ENCODE results near the gene RMC1. TPM values are rescaled to one million over a fixed set of nuclear protein-coding genes. Genes with fewer than 3 reads are reported as not detected.

The RMC1 gene
- total RNA-seq, 1 experiment from 2014 or later, result 31.0 TPM

DNA sequence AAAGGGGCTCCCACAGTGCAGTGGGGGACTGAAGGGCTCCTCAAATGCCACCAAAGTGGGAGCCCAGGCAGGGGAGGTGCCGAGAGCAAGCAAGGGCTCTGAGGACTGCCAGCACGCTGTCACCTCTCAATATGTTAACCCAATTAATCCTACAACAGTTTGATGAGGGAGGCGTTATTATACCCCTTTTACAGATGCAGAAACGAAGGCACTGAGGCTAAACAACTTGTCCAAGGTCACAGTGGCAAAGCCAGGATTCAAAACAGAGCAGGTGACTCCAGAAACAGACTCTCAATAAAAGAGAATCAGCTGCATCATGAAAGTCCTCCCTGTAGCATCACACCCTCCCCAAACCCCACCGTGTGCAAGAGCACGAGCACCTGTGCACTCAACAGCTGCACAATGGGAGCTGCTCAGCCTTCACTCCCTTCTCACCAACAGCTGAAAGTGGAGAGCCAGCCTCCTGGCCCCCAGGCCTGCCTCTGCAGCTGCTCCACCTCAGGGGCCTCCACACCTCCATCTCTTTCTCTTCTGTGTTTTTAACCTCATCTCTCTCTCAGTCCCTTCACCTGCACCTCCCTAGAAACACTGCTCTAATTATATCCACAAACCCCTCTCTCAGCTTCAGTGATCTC, 74.9 kb downstream of the RMC1 start:
- Mint-ChIP-seq H3K4me1 (ENCODE audit: low read depth, unreplicated experiment) (peaks cover 61% of the 10 kb centered on the region), H3K36me3 (ENCODE audit: insufficient read depth, unreplicated experiment) (peaks cover 70% of the 10 kb centered on the region), H3K27ac (ENCODE audit: unreplicated experiment) (peak overlapping the region; percentile 15), H3K9me3 (ENCODE audit: low read depth, unreplicated experiment) (no peaks in the 10 kb centered on the region), H3K4me3 (ENCODE audit: low read depth, unreplicated experiment) (no peak overlapping the region), H3K27me3 (ENCODE audit: unreplicated experiment) (no peaks in the 10 kb centered on the region)
- TF ChIP-seq, protein P1, sequence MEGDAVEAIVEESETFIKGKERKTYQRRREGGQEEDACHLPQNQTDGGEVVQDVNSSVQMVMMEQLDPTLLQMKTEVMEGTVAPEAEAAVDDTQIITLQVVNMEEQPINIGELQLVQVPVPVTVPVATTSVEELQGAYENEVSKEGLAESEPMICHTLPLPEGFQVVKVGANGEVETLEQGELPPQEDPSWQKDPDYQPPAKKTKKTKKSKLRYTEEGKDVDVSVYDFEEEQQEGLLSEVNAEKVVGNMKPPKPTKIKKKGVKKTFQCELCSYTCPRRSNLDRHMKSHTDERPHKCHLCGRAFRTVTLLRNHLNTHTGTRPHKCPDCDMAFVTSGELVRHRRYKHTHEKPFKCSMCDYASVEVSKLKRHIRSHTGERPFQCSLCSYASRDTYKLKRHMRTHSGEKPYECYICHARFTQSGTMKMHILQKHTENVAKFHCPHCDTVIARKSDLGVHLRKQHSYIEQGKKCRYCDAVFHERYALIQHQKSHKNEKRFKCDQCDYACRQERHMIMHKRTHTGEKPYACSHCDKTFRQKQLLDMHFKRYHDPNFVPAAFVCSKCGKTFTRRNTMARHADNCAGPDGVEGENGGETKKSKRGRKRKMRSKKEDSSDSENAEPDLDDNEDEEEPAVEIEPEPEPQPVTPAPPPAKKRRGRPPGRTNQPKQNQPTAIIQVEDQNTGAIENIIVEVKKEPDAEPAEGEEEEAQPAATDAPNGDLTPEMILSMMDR (IDR thresholded peaks at IDR 0.05; ENCODE audit: unreplicated experiment), result no peak
- DNase-seq, result no peak
- intact Hi-C loops (cut with micrococcal nuclease; ENCODE audit: unreplicated experiment), result no loop called here
- no TSS peak for BruUV-seq (replicated peaks)
- CTCF ChIA-PET, result no interaction called here

DNA sequence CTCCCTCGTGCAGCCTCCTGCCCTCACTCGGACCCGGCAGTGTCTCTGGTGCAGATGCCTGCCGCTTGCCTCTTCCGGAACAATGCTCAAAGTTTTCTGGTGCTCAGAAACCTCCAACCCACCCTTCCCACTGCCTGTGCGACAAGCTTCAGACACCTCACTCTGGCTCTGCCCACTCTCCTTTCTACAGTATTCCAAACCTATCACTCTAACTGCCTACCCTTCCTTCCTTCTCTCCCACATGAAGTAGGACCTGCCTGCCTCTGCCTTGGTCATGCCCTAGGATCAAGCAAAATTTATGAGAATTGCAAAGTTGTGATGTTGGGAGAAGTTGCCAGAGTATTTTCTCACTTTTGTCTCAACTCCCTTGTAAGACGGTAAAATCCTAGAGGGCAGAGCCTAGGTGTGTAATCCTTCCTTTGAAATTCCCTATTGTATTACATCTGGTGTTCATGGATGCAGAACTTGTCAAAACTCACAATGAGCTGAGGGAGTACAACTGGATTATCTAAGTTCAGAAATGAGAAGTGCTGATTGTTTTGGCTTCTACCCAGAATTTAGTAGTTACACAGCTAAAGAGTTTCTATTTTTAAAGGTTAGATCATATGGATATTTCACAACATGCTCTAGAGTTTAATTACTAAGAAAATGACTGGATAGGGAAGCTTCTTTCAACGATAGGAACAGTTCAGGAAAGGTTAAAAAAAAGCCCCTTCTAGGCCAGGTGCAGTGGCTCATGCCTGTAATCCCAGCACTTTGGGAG, 75.8 kb downstream of the RMC1 start:
- TF ChIP-seq, protein P1 (IDR thresholded peaks at IDR 0.05; ENCODE audit: unreplicated experiment), result no peak
- no peaks in the 10 kb centered on the region for H3K27me3 Mint-ChIP-seq (ENCODE audit: unreplicated experiment)
- intact Hi-C loops (cut with micrococcal nuclease; ENCODE audit: unreplicated experiment), result no loop called here
- no TSS peak for BruUV-seq (replicated peaks)
- CTCF ChIA-PET, result no interaction called here
- peaks cover 62% of the 10 kb centered on the region for H3K4me1 Mint-ChIP-seq (ENCODE audit: low read depth, unreplicated experiment)
- no peaks in the 10 kb centered on the region for H3K9me3 Mint-ChIP-seq (ENCODE audit: low read depth, unreplicated experiment)
- DNase-seq, result no peak
- H3K36me3 Mint-ChIP-seq (ENCODE audit: insufficient read depth, unreplicated experiment), result peaks cover 74% of the 10 kb centered on the region
- peak overlapping the region; percentile 15 for H3K27ac Mint-ChIP-seq (ENCODE audit: unreplicated experiment)
- no peak overlapping the region for H3K4me3 Mint-ChIP-seq (ENCODE audit: low read depth, unreplicated experiment)

DNA sequence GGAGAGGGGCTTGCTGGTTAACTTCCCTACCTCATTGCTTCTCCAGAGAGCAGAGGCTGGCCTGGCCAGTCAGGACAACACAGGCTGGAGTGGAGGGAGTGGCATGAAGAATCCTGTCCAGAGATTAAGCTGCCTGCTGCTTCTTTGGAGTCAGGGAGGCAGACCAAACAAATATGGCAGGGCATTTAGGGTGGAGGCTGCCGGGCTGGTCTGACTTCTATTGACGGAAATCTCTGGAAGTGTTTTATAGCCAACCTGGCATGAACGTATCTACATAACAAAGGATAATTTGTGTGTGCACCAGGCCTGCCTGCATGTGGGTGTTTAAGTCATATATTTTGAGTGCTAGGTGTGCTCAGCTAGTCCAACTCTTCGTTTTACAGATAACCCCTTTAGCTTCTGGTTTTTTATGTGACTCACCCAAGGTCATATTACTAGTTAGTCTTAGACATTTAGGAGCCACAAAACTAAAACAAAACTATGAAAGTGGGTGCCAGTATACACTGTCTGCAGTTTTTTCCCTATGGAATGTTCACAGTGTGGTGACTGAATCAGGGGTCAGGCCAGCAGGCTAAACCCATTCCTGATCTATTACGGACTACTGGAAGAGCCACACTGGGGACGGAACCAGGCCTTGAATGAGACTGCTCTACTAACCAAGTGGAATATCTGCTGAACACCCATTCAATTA, 77.5 kb downstream of the RMC1 start:
- peak overlapping the region; percentile 24 for H3K4me3 Mint-ChIP-seq (ENCODE audit: low read depth, unreplicated experiment)
- DNase-seq, result no peak
- peaks cover 52% of the 10 kb centered on the region for H3K4me1 Mint-ChIP-seq (ENCODE audit: low read depth, unreplicated experiment)
- CTCF ChIA-PET, result no interaction called here
- no TSS peak for BruUV-seq (replicated peaks)
- no peaks in the 10 kb centered on the region for H3K9me3 Mint-ChIP-seq (ENCODE audit: low read depth, unreplicated experiment)
- TF ChIP-seq, protein P1 (IDR thresholded peaks at IDR 0.05; ENCODE audit: unreplicated experiment), result no peak
- intact Hi-C loops (cut with micrococcal nuclease; ENCODE audit: unreplicated experiment), result no loop called here
- H3K27me3 Mint-ChIP-seq (ENCODE audit: unreplicated experiment), result no peaks in the 10 kb centered on the region
- no peak overlapping the region for H3K27ac Mint-ChIP-seq (ENCODE audit: unreplicated experiment)
- H3K36me3 Mint-ChIP-seq (ENCODE audit: insufficient read depth, unreplicated experiment), result peaks cover 77% of the 10 kb centered on the region

Other genes starting within 250 kb of the RMC1 start
- 91.1 and 96.7 TPM in 2 replicates for gene RIOK3, start 50.2 kb upstream of the RMC1 start, total RNA-seq (2022)
- 82.6 and 84.7 TPM in 2 replicates for gene NPC1, start 83.0 kb downstream of the RMC1 start, total RNA-seq (2022)
- 6.9 and 7.8 TPM in 2 replicates for gene ANKRD29, start 159.4 kb downstream of the RMC1 start, total RNA-seq (2022)
- gene LAMA3, start 185.9 kb downstream of the RMC1 start, total RNA-seq (2022), result 207 and 233 TPM in 2 replicates

All from Calu3 (cell line).